Suprapubic skin (tissue), 4 donors: ENCODE results near the gene EPB41. TPM values are rescaled to one million over a fixed set of nuclear protein-coding genes. Genes with fewer than 3 reads are reported as not detected.

Source experiments
- DNase-seq, 2 donors: peaks; one replicate each; pipeline ENCODE4 v3.0.0-alpha.2; 2019; ENCODE audit warnings: low spot score in 2 of 2
- H3K27ac ChIP-seq: fragments of 200-600 bp; sonication (generic); one replicate; pipeline ENCODE4 v1.5.1; 2019
- H3K27me3 ChIP-seq: fragments of 200-600 bp; sonication (generic); one replicate; pipeline ENCODE4 v1.5.1; 2019
- H3K36me3 ChIP-seq: fragments of 200-600 bp; sonication (generic); one replicate; pipeline ENCODE4 v1.5.1; 2019
- H3K4me1 ChIP-seq: fragments of 200-600 bp; sonication (generic); one replicate; pipeline ENCODE4 v1.5.1; 2019
- H3K4me3 ChIP-seq: fragments of 200-600 bp; sonication (generic); one replicate; pipeline ENCODE4 v1.5.1; 2019; ENCODE audit warnings: mild to moderate bottlenecking
- H3K9me3 ChIP-seq: fragments of 200-600 bp; sonication (generic); one replicate; pipeline ENCODE4 v1.5.1; 2019
- CTCF ChIP-seq, 2 donors: fragments of 200-600 bp in 1 of 2; fragments of 450-650 bp in 1 of 2; sonication (generic) in 1 of 2; IDR thresholded peaks; one replicate each; pipeline ENCODE4 v1.5.1; 2016 to 2019; ENCODE audit warnings: antibody characterized with exemption in 2 of 2, mild to moderate bottlenecking in 1 of 2, moderate library complexity in 1 of 2
- EP300 ChIP-seq: sonication (generic); formaldehyde crosslinking; IDR thresholded peaks from one replicate; pipeline ENCODE4 v1.6.1; 2017; ENCODE audit warnings: antibody characterized with exemption
- POLR2A ChIP-seq, 2 donors: fragments of 450-650 bp; IDR thresholded peaks; one replicate each; pipeline ENCODE4 v1.6.1; 2017; ENCODE audit warnings: antibody characterized with exemption in 2 of 2, mild to moderate bottlenecking in 2 of 2, moderate library complexity in 2 of 2
- POLR2AphosphoS5 ChIP-seq, 3 donors: sonication (generic); formaldehyde crosslinking; IDR thresholded peaks; one replicate each; pipeline ENCODE4 v1.6.1; 2017; ENCODE audit warnings: antibody characterized with exemption in 3 of 3
- WGBS: methylation state at CpG from one replicate; pipeline ENCODE4 v1.1.5; 2018; 5-methylcytosine and 5-hydroxymethylcytosine counted together
- total RNA-seq, 4 donors: library from RNA; depleted of rRNA; stranded (reverse); fragments of >200 nt; gene quantifications; one replicate each; pipeline ENCODE4 v1.1.0, GENCODE V29; 2016

Gene EPB41
- total RNA-seq, 4 donors from 2014 or later: 45.7 to 79.5 (median 67.1) TPM

- Histone ChIP-seq H3K27me3 (no peaks in the 10 kb centered on the region), H3K27ac (no peak overlapping the region), H3K4me3 (no peak overlapping the region), H3K9me3 (no peaks in the 10 kb centered on the region), H3K4me1 (no peaks in the 10 kb centered on the region), H3K36me3 (no peaks in the 10 kb centered on the region)
- TF ChIP-seq EP300: no peak
- no peak for TF ChIP-seq POLR2AphosphoS5 (IDR thresholded peaks at IDR 0.05)
- no peak for TF ChIP-seq POLR2A (IDR thresholded peaks at IDR 0.05)
- no peak for TF ChIP-seq CTCF (IDR thresholded peaks at IDR 0.05)
- 93% methylated on average over 2 of the region's 2 CpGs for WGBS
- DNase-seq: no peak
Observed at GRCh38 chr1:28966617-28967016, 52.2 kb downstream of the EPB41 start.

- 72% methylated on average over 9 of the region's 9 CpGs for WGBS
- Histone ChIP-seq H3K27ac (peak overlapping the region; percentile 42), H3K9me3 (no peaks in the 10 kb centered on the region), H3K36me3 (no peaks in the 10 kb centered on the region), H3K4me3 (no peak overlapping the region), H3K4me1 (peaks cover 10% of the 10 kb centered on the region), H3K27me3 (no peaks in the 10 kb centered on the region)
- DNase-seq: peak in 1 of 2 donors; percentile 61
- TF ChIP-seq CTCF (IDR thresholded peaks at IDR 0.05): no peak
- TF ChIP-seq POLR2AphosphoS5 (IDR thresholded peaks at IDR 0.05): no peak
- no peak for TF ChIP-seq POLR2A (IDR thresholded peaks at IDR 0.05)
- TF ChIP-seq EP300: no peak
Observed at GRCh38 chr1:28971980-28972771, 57.8 kb downstream of the EPB41 start.

- WGBS: 50% methylated on average over 3 of the region's 3 CpGs
- no peaks in the 10 kb centered on the region for H3K36me3 ChIP-seq
- H3K4me1 ChIP-seq: peaks cover 10% of the 10 kb centered on the region
- TF ChIP-seq CTCF (IDR thresholded peaks at IDR 0.05): no peak
- TF ChIP-seq POLR2AphosphoS5 (IDR thresholded peaks at IDR 0.05): no peak
- TF ChIP-seq POLR2A (IDR thresholded peaks at IDR 0.05): no peak
- no peak for TF ChIP-seq EP300
- H3K27me3 ChIP-seq: no peaks in the 10 kb centered on the region
- H3K27ac ChIP-seq: no peak overlapping the region
- DNase-seq: no peak
- H3K9me3 ChIP-seq: no peaks in the 10 kb centered on the region
- H3K4me3 ChIP-seq: no peak overlapping the region
Observed at GRCh38 chr1:28973596-28974421, 59.4 kb downstream of the EPB41 start.

- no peaks in the 10 kb centered on the region for H3K27me3 ChIP-seq
- H3K9me3 ChIP-seq: no peaks in the 10 kb centered on the region
- TF ChIP-seq POLR2AphosphoS5 (IDR thresholded peaks at IDR 0.05) (no peak), CTCF (IDR thresholded peaks at IDR 0.05) (no peak), POLR2A (IDR thresholded peaks at IDR 0.05) (no peak), EP300 (no peak)
- DNase-seq: no peak
- 57% methylated on average over 2 of the region's 2 CpGs for WGBS
- H3K36me3 ChIP-seq: no peaks in the 10 kb centered on the region
- no peak overlapping the region for H3K4me3 ChIP-seq
- H3K4me1 ChIP-seq: peaks cover 10% of the 10 kb centered on the region
- no peak overlapping the region for H3K27ac ChIP-seq
Observed at GRCh38 chr1:28974432-28974831, 60.1 kb downstream of the EPB41 start.

- Histone ChIP-seq H3K27me3 (no peaks in the 10 kb centered on the region), H3K9me3 (no peaks in the 10 kb centered on the region), H3K36me3 (no peaks in the 10 kb centered on the region), H3K4me1 (peaks cover 10% of the 10 kb centered on the region), H3K27ac (no peak overlapping the region), H3K4me3 (no peak overlapping the region)
- no peak for TF ChIP-seq CTCF (IDR thresholded peaks at IDR 0.05)
- TF ChIP-seq POLR2AphosphoS5 (IDR thresholded peaks at IDR 0.05): no peak
- no peak for TF ChIP-seq POLR2A (IDR thresholded peaks at IDR 0.05)
- TF ChIP-seq EP300: no peak
- no peak for DNase-seq
- WGBS: 95% methylated on average over 2 of the region's 2 CpGs
Observed at GRCh38 chr1:28976248-28976647, 61.9 kb downstream of the EPB41 start.
